NCI-H2196 (cell line): Measurements from ENCODE around the gene NTRK3.
"Not testable (repeated sequence)": the region's sequence is repeated elsewhere in the genome, so short reads cannot be mapped to it uniquely, and the experiment has no call there.

Experiments used
- DNase-seq: peaks from one replicate; lab custom pipeline; 2025; ENCODE audit not compliant: unreplicated experiment; lab: John Stamatoyannopoulos, UW

NTRK3 gene

GRCh38 chr15:88038261-88038660 is 218.3 kb downstream of the NTRK3 start:
- no peak for DNase-seq

GRCh38 chr15:88036154-88036839 is 220.2 kb downstream of the NTRK3 start:
- no peak for DNase-seq

- no peak for DNase-seq
Measured at GRCh38 chr15:88035381-88035780, 221.2 kb downstream of the NTRK3 start.

GRCh38 chr15:88033421-88033820 is 223.1 kb downstream of the NTRK3 start:
- DNase-seq, result not testable (repeated sequence)

GRCh38 chr15:88032787-88033186 is 223.8 kb downstream of the NTRK3 start:
- no peak for DNase-seq

GRCh38 chr15:88031461-88031860 is 225.1 kb downstream of the NTRK3 start:
- no peak for DNase-seq

GRCh38 chr15:88029696-88030095 is 226.8 kb downstream of the NTRK3 start:
- no peak for DNase-seq

GRCh38 chr15:88028024-88028423 is 228.5 kb downstream of the NTRK3 start:
- DNase-seq, result no peak

- no peak for DNase-seq
Measured at GRCh38 chr15:88023914-88024313, 232.6 kb downstream of the NTRK3 start.

GRCh38 chr15:88022716-88023115 is 233.8 kb downstream of the NTRK3 start:
- DNase-seq, result no peak

GRCh38 chr15:88021601-88022000 is 234.9 kb downstream of the NTRK3 start:
- DNase-seq, result no peak

GRCh38 chr15:88020806-88021205 is 235.7 kb downstream of the NTRK3 start:
- DNase-seq, result no peak

GRCh38 chr15:88019656-88020055 is 236.9 kb downstream of the NTRK3 start:
- DNase-seq, result no peak

GRCh38 chr15:88018869-88019641 is 237.5 kb downstream of the NTRK3 start:
- no peak for DNase-seq

GRCh38 chr15:88017753-88018152 is 238.8 kb downstream of the NTRK3 start:
- no peak for DNase-seq

GRCh38 chr15:88016406-88016805 is 240.1 kb downstream of the NTRK3 start:
- no peak for DNase-seq

- DNase-seq, result no peak
Measured at GRCh38 chr15:88015228-88015860, 241.2 kb downstream of the NTRK3 start.

GRCh38 chr15:88014454-88015160 is 241.9 kb downstream of the NTRK3 start:
- DNase-seq, result no peak

GRCh38 chr15:88013111-88013510 is 243.4 kb downstream of the NTRK3 start:
- no peak for DNase-seq

GRCh38 chr15:88012688-88013087 is 243.9 kb downstream of the NTRK3 start:
- DNase-seq, result no peak

- DNase-seq, result no peak
Measured at GRCh38 chr15:88012233-88012632, 244.3 kb downstream of the NTRK3 start.
